HL-60 (cell line): ENCODE results near the gene ZNF214.
A peak's percentile ranks its signal among the peaks of the same experiment; 100 is the strongest.

Experiments used
- DNase-seq, 2 experiments: peaks; one replicate each; pipeline ENCODE4 v3.0.0-alpha.2; 2010 to 2020; ENCODE audit warnings: low read depth in 1 of 2, low spot score in 1 of 2
- H3K27ac ChIP-seq: fragments of 250-450 bp; sonication (Bioruptor Pico); replicated peaks from 2 replicates; pipeline ENCODE4 v1.5.1; 2020; ENCODE audit warnings: mild to moderate bottlenecking, moderate library complexity
- H3K27me3 ChIP-seq: fragments of 250-450 bp; sonication (Bioruptor Pico); 2 replicates; pipeline ENCODE4 v1.5.1; 2021; ENCODE audit warnings: mild to moderate bottlenecking, moderate library complexity; ENCODE audit not compliant: insufficient read depth, poor library complexity, severe bottlenecking
- H3K4me3 ChIP-seq: replicated peaks from 2 replicates; pipeline ENCODE4 v1.5.1; 2011; ENCODE audit warnings: mild to moderate bottlenecking, control low read depth, low read length; ENCODE audit not compliant: insufficient read depth
- CTCF ChIP-seq: IDR thresholded peaks from one replicate; pipeline ENCODE4 v1.5.1; 2011; ENCODE audit warnings: low read length, control low read depth, inconsistent platforms; ENCODE audit not compliant: insufficient read depth
- GABPA ChIP-seq: IDR thresholded peaks from 2 replicates; pipeline ENCODE4 v1.6.1; 2012; ENCODE audit warnings: low read depth
- POLR2AphosphoS5 ChIP-seq: IDR thresholded peaks from 2 replicates; pipeline ENCODE4 v1.6.1; 2012; ENCODE audit warnings: low read depth
- REST ChIP-seq: IDR thresholded peaks from 2 replicates; pipeline ENCODE4 v1.6.1; 2012; ENCODE audit warnings: low read depth; ENCODE audit not compliant: insufficient replicate concordance
- SPI1 ChIP-seq: IDR thresholded peaks from 2 replicates; pipeline ENCODE4 v1.6.1; 2012; ENCODE audit warnings: low read depth, mild to moderate bottlenecking, borderline replicate concordance
- long read RNA-seq: library from polyadenylated mRNA; unstranded; transcript quantifications from one replicate; pipeline ENCODE4 v2.0.0, GENCODE V29; 2020

Gene ZNF214
- long read RNA-seq, result 0 reads

GRCh38 chr11:7020183-7020917 lies at the start of gene ZNF214, which contains the start of gene NLRP14:
Gene ZNF214 (minus strand): TSS chr11:7020346. CDS start chr11:7002835, 17,511 bp downstream.
Gene NLRP14 (plus strand): TSS chr11:7020479. CDS start chr11:7038587, 18,108 bp downstream.
- H3K4me3 ChIP-seq, result no peak within 1 kb of the TSS
- no peak within 1 kb of the TSS for H3K27ac ChIP-seq
- TF ChIP-seq GABPA, result no peak
- TF ChIP-seq REST, result no peak
- no peak for TF ChIP-seq SPI1
- no peak for TF ChIP-seq POLR2AphosphoS5
- no peak for TF ChIP-seq CTCF
- DNase-seq, result no peak
- H3K27me3 ChIP-seq, result peaks cover 7% of the 10 kb centered on the region

GRCh38 chr11:7062534-7062933 lies 42.4 kb upstream of the ZNF214 start:
- Histone ChIP-seq H3K27ac (no peak overlapping the region), H3K27me3 (no peaks in the 10 kb centered on the region), H3K4me3 (no peak overlapping the region)
- no peak for TF ChIP-seq GABPA
- peak; percentile 67 for TF ChIP-seq REST
- no peak for TF ChIP-seq POLR2AphosphoS5
- no peak for TF ChIP-seq CTCF
- no peak for DNase-seq

GRCh38 chr11:7060868-7061267 lies 40.7 kb upstream of the ZNF214 start:
- no peaks in the 10 kb centered on the region for H3K27me3 ChIP-seq
- TF ChIP-seq GABPA, result no peak
- no peak for TF ChIP-seq CTCF
- TF ChIP-seq REST, result no peak
- no peak for TF ChIP-seq SPI1
- TF ChIP-seq POLR2AphosphoS5, result no peak
- no peak overlapping the region for H3K4me3 ChIP-seq
- no peak for DNase-seq
- no peak overlapping the region for H3K27ac ChIP-seq
